Measurements from ENCODE around the gene MED13L.

DNA sequence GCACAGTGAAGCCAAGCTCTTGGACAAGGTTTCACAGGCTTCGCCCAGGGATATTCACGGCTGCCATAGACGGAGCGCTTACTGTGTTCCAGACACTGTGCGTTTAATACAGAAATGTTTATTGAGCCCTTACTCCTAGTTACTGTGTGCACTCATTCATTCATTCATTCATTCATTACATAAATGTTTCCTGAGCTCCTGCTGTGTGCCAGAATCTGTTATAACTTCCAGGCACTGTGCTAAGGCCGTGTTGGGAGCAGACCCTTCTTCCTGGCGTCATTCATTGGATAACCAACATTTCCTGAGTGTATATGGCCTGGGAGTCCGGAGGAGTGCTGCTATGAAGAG lies 760 bp upstream of the MED13L start:
- TF ChIP-seq EZH2 (IDR thresholded peaks at IDR 0.05; ENCODE audit: borderline replicate concordance, insufficient read depth, low read depth, low read length, poor library complexity, severe bottlenecking) (no peak), CTCF (IDR thresholded peaks at IDR 0.05) (no peak)

Measured in B cell (primary cell).